Activated gamma-delta T cell (primary cell): ENCODE data around the gene SYTL3.
"Not testable (repeated sequence)": the region's sequence is repeated elsewhere in the genome, so short reads cannot be mapped to it uniquely, and the experiment has no call there.

ENCODE experiments used
- DNase-seq: peaks from one replicate; lab custom pipeline; 2025; lab: John Stamatoyannopoulos, UW
- total RNA-seq, 2 donors: gene quantifications; one replicate each; lab custom pipeline; 2026; lab: John Stamatoyannopoulos, UW

Gene SYTL3, protein sequence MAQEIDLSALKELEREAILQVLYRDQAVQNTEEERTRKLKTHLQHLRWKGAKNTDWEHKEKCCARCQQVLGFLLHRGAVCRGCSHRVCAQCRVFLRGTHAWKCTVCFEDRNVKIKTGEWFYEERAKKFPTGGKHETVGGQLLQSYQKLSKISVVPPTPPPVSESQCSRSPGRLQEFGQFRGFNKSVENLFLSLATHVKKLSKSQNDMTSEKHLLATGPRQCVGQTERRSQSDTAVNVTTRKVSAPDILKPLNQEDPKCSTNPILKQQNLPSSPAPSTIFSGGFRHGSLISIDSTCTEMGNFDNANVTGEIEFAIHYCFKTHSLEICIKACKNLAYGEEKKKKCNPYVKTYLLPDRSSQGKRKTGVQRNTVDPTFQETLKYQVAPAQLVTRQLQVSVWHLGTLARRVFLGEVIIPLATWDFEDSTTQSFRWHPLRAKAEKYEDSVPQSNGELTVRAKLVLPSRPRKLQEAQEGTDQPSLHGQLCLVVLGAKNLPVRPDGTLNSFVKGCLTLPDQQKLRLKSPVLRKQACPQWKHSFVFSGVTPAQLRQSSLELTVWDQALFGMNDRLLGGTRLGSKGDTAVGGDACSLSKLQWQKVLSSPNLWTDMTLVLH
- total RNA-seq: 45.8 to 56.9 reads per million in 2 donors

DNA sequence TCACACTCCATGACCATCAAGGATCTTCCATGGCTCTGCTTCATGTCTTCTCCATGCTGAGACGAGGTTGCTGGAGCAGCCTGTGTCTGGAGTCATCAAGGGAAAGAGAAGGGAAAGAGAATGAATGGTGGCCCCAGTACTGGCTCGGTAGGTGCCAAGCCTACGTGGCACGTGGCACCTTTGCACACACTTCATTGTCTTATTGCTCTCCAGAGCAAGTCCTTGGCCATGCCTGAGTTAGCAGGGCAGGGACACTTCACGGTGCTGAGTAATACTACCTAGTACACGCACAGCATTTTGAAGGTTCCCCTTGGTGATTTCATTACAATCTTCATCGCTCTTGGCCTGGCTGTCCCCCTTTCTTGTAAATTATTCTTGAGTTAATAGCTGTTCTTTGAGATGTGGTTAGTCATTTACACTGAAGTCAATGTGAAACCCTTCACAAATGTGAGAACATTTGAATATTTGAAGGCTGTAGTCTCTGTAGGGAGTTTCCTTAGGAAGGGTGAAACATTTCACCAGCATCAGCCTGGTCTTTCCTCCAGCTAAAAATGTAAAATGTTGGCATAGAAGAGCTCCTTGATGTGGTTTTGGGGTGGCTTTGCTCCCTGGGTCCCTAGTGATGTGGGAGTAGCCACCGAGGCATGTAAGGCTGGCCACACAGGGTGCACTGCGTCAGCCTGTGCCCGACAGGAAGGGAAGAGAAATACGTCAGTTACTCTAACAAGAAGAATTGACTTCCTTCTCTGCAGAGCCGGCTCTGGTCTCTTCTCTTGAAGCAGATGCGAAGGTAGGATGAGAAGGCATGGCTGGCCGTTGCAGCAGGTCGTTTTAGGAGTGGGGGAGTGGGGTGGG lies at the start of gene SYTL3:
SYTL3 (plus strand) TSS at position 766 of the 855 bp plus-strand sequence. CDS start 13,215 bp downstream, outside the sequence.
- peak; percentile 47 for DNase-seq

DNA sequence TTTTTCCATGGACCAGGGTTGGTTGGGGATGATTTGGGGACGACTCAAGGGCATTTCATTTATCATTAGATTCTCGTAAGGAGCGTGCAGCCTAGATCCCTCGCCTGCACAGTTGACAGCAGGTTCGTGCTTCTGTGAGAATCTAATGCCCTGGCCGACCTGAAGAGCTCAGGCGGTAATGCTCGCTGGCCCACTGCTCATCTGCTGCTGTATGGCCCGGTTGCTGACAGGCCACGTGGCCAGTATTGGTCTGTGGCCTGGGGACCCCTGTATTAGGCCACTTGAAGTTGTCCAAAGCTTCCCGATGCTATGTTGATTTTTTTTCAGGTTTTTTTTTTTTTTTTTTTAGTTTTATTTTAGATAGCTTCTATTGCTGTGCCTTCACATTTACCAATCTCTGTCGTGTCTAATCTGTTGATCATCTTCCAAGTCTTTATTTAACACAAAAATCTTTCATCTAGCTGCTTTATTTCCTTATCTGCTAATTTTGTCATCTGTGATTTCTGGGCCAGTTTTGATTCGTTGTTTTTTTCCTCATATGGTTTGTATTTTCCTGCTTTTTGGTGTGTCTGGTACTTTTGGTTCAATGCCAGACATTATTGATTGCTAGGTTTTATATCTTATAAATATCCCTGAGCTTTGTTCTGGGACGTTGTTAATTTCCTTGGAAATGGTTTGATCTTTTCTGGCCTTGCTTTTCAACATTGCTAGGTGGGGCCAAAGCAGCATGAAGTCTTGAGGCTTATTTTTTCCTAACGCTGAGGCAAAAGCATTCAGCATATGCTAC lies 46.4 kb upstream of the SYTL3 start:
- DNase-seq: no peak

DNA sequence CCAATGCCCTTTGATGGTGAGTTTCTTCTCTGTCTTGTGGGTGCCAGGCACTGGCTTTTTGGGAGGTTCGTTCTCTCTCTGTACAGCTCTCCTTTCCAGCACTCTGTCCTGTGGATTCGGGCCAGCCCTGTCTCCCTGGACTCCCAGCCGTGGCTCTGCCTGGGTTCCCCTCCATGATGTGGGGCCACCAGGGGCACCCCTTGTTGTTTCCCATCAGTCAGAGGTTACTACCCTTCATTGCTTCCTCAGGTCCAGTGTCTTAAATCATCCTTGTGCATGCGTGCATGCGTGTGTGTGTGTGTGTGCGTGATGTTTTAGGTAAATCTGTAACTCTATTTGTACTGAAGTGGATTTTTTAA lies 45.8 kb upstream of the SYTL3 start:
- DNase-seq: no peak

DNA sequence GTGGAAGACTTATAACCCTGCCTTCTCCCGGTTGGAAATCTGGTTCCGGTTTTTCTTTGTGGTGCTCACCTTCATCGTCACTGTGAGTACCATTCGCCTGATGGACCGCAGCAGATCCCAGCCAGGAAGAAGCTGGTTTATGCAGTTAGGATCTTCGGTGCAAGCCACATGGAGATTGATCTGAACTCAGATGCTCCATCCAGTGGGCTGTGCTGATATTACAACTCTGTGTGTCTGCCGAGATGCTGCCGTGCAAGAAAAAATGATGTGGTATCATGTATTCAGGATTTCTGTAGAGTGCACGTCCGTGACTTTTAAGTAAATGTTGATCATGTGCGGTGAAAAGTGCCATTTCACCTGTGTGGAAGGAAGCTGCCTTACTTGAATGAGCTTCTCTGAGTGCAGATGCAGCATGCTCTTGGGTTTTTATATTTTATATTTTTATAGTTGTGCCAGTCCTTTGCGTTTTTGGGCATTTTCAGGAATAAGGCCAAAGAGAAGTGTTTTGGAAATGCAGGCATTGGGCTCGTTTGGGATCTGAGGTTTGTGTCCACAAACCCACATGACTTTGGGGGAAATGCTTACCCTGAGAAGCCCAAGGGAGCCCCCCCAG lies 44.5 kb upstream of the SYTL3 start:
- DNase-seq: no peak

DNA sequence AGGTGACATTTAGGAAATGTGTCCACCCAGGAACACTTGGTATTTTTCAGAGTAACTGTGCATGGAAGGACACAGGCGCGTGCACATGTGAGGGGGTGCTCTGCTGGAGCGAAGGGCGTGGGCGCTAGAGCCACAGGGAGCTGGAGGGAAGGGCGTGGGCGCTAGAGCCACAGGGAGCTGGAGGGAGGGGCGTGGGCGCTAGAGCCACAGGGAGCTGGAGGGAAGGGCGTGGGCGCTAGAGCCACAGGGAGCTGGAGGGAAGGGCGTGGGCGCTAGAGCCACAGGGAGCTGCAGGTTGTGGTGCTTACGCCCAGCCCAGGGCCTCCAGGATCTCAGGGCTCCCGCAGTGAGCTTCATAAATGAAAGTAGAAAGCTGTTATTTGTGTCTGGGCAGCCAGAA lies 43.8 kb upstream of the SYTL3 start:
- DNase-seq: not testable (repeated sequence)

DNA sequence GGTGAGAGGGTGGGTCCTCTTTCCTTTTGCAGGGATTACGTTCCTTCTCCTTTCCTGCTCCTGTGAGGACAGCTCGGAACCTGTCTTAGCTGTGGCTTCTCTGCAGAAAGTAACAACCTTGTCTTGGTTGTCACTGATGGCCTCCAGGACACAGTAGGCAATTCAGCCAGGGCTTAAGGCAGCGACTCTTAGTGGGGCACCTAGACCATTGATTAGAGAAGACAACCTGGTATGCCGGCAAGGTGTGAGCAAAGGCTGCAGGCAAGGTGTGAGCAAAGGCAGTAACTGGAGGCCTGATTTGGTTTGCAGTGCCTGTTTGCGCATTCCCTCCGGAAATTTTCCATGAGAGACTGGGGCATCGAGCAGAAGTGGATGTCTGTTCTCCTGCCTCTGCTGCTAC lies 42.9 kb upstream of the SYTL3 start:
- DNase-seq: no peak

DNA sequence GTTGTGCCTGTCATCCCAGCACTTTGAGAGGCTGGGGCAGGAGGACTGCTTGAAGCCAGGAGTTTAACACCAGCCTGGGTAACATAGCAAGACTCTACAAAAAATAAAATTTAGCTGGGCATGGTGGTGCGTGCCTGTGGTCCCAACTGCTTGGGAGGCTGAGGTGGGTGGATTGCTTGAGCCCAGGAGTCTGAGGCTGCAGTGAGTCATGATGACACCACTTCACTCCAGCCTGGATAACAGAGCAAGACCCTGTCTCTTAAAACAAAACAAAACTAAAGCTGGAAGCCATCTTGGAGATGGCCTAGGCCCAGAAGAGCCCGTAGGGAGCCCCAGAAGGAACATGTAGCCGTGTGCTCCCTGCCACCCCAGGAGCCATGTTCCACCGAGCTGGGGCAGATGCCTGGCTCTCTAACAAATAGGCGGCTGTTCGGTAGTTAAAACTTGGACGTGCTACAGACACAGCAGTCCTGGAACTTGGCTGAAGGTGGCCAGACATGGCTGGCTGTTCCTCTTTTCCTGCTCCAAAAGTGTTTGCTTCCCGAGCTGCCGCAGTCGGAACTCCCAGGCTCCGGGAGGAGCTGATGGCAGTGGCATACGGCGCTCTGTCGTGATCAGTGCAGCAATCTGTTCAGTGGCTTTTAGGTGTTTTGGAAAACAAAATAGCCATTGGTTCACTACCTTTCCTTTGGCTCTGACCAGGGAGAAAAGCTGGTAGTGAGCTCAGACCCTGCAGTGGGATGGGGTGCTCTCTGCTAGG lies 42.3 kb upstream of the SYTL3 start:
- no peak for DNase-seq

DNA sequence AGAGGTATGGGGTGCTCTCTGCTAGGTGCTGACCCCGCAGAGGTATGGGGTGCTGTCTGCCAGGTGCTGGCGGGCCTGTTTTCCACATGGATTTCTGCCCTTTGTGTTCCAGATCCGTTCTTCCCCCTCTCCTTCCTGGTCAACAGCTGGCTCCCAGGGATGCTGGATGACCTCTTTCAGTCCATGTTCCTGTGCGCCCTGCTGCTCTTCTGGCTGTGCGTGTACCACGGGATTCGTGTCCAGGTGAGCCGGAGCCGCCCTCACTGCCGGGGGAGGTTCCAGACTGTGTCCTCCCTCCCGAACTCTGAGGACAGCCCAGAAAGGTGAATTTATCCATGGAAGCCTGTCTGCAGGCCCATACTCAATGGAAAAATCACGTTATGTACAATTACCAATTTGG lies 41.6 kb upstream of the SYTL3 start:
- no peak for DNase-seq

DNA sequence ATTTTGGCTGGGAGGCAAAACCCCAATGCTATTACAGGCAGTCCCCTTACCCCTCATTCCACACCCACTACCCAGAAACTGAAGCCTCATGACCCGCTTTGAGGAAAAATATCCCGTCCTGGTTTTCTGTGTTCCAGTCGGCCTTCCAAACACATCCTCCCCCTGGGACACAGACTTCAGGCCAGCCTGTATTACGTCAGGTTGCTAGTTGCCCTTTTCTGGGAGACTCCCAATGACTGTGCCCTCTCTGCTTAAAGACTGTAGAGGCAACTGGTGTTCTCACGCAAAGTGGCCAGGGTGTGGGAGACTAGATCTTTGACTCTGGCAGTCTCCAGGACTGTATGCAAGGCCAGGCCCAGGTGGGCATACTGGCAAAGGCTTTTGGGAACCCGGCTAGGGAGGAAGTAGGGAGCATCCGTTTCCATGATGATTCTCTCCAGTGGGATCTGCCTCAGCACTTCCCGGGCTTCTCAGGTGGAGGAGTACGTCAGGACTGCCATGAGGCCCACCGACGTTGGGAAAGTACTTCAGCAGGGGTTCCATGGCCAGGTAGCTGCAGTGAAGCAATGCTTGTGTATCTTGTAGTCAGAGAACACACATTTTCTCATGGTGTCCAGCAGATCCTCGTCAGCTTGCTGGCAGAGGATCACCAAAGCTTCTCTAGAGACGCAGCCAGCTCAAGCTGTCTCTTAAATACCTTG lies 40.2 kb upstream of the SYTL3 start:
- no peak for DNase-seq

DNA sequence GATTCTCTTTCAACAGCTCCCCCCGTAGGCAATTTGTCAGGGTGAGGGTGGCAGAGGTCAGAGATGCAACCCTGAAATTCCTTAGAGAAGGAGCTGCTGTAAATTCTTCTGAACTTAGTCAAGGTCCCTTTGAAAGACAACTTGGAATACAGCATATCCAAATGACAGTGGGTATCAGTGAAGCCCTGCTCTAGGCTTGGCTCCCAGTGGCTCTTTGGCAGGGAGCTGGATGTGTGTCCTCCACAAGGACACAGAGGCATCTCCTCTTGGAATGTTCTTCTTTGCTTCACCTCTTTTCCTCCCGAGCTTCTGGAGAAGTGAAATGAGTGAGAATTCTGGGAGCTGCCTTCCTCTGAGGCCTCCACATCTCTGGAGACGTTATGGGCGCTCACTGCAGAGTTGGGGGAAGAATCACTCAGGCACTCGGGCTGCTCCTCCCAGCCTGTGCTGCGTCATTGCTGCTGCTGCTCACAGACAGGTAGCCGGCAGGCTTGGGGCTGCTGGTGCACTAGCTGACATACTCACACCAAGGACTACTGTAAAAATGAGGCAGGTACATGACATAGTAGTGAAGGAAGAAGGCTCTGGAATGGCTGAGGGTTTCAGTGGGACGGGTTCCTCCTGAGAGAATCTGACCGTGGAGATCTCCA lies 39.4 kb upstream of the SYTL3 start:
- DNase-seq: no peak

DNA sequence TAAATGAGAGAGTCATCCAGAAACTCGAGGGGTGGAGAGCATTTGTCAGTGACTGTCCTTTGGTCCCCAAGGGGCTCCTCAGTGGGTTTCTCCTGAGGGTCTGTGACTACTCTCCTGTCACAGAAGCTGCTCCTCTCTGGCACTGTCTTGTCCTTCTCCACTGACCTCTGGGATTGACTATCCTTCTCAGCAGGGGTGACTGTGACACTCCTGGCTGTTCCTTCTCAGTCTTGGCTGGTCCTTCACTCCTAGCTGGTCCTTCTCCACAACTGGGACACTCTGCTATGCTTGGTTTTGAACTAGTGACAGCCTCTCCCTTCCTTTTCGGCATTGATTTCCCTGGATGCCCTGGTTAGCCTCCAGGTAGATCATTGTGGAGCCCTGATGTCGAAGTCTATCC lies 38.8 kb upstream of the SYTL3 start:
- DNase-seq: no peak

DNA sequence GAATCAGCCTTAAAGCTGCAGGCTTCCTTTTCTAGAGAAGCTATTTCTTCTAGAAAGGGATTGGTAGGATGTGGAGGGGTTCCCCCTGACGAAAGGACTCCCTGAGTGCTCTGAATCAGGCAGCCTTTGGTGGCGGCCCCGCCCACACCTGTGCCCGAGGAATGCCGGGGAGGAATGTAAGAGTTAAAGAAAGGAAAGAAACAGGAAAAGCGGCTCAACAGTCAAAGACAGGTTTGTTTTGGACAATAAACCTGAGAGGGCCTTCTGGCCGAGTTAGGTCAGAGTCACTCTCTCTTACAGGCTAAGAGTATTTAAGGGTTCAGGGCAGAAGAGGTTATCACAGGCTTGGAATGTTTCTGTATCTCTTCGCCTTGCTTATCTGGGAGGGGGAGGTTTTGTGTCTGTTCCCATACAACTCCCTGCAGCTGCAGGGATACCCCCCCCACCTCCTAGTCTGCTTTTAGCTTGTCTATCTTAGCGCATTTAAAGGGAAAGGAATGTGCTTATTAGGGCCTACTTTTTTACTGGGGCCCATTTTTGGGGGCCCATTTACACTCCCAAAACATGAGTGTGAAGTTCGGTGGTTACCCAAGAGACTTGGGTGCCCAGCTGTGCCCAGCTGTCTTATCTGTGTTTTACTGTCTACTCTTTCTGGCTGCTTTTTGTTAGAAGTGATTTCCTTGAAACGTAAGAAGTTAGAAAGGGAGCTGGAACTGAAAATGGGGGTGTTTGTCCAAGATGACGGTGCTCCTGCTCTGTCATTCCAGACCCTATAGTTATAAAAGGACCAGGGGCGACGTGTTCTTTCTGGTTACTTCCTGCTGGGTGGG lies 38.1 kb upstream of the SYTL3 start:
- no peak for DNase-seq

DNA sequence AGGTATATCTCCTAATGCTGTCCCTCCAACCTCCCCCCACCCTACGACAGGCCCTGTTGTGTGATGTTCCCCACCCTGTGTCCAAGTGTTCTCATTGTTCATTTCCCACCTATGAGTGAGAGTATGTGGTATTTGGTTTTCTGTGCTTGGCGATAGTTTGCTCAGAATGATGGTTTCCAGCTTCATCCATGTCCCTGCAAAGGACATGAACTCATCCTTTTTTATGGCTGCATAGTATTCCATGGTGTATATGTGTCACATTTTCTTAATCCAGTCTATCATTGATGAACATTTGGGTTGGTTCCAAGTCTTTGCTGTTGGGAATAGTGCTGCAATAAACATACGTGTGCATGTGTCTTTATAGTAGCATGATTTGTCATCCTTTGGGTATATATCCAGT lies 35.2 kb upstream of the SYTL3 start:
- DNase-seq: not testable (repeated sequence)

DNA sequence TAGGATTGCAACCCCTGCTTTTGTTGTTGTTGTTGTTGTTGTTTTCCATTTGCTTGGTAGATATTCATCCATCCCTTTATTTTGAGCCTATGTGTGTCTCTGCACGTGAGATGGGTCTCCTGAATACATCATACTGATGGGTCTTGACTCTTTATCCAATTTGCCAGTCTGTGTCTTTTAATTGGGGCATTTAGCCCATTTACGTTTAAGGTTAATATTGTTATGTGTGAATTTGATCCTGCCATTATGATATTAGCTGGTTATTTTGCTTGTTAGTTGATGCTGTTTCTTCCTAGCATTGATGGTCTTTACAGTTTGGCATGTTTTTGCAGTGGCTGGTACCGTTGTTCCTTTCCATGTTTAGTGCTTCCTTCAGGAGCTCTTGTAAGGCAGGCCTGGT lies 31.6 kb upstream of the SYTL3 start:
- DNase-seq: not testable (repeated sequence)

DNA sequence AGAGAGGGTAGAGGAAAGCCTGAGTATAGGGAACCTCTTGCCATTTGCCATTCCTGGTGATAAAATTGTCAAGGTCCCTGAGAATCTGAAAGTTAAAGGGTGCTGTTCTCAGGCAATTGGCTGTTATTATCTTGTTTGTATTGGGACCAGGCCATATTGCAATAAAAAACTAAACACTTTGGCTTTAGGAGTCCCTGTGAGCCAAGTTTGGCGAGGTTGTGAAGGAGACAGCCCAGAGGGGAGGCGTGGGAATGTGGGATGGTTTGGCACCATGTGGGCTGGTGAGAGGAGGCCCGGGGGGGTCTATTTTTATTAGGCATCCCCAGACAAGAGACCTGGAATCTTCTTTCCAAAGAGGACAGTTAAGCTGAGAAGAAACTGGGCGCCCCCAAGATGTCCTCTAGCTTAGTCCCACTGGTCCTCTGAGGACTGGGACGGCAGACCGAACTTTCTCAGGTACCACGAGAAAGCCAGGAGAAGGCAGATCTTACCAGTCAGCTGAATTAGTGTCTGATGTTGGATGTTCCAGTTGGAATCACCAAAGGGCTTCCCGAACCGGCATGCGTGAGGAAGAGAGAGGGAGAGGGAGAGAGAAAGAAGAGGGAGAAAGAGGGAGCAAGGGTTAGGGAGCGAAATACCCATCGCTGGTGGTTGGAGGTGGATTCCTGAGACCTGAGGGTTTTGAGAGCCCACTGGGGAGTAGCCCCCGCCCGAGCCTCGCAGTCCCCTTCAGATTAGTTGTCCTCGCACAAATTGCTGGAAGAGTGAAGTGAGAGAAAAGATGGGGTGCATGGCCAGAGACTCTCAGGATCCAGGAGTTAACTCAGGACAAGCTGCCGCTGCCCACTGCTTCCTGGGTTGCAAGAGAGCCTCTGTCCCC lies 29.7 kb upstream of the SYTL3 start:
- no peak for DNase-seq

DNA sequence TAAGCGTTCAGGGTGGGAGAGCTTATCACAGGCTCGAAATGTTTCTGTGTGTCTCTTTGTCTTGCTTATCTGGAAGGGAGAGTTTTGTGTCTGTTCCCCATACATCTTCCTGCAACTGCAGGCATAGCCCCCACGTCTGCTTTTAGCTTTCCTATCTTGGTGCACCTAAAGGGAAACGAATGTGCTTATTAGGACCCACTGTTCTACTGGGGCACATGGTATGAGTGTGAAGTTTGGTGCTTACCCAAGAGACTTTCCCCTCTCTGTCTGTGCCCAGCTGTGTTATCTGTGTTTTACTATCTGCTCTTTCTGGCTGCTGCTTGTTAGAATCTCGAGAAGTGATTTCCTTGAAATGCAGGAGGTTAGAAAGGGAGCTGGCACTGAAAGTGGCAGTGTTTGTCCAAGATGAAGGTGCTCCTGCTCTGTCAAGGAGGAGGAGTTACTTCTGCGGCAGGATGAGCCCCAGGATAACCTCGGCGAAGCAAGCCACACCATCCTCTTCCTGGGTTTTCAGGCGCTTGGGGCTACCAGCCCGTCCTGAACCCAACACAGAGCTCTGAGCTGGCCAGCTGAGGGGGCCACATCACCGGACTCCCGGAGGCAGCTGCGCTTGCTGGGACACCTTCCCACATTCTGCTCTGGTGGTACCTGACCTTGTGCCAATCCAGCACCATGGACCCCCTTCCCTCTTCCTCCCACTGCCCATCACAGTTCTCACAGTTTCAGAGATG lies 28.7 kb upstream of the SYTL3 start:
- no peak for DNase-seq
